ENCODE data around the gene SLC30A2. TPM values are rescaled to one million over a fixed set of nuclear protein-coding genes. Genes with fewer than 3 reads are reported as not detected.

The SLC30A2 gene
- total and polyA plus RNA-seq, 8 donors, result 0.30 to 2.0 (median 0.46) TPM; not detected in 5

DNA sequence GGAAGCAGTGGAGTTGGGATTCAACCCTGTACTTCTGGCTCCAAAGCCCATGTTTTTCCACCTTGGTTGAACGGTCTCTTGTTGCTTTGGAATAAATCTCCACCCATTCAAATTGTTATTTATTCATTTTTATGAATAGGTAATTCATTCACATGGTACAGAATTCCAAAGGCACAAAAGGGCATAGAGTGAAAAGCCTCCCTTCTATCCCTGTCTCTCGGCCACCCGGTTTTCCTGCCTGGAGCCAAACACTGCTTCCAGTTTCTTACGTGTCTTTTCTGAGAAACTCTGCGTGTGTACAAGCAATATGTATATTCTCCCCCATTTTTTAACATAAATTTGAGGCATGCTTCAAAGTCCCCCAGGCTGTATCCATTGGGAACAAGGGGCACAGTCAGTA lies 20.4 kb downstream of the SLC30A2 start:
- TF ChIP-seq EP300 (IDR thresholded peaks at IDR 0.05), result no peak
- TF ChIP-seq POLR2AphosphoS5 (IDR thresholded peaks at IDR 0.05), result no peak
- DNase-seq, result no peak
- Histone ChIP-seq H3K27ac (no peak overlapping the region), H3K27me3 (peaks cover 0 to 1% (median 0%) of the 10 kb centered on the region in 3 donors), H3K4me3 (no peak overlapping the region), H3K36me3 (no peaks in the 10 kb centered on the region), H3K9me3 (no peaks in the 10 kb centered on the region), H3K4me1 (peaks cover 0 to 22% (median 10%) of the 10 kb centered on the region in 4 donors)
- WGBS, 5 donors, result 52 to 69% (median 66%) methylated on average over 5 of the region's 5 CpGs
- intact Hi-C loops (cut with DNase I; ENCODE audit: low total_unique reads), result no loop called here

DNA sequence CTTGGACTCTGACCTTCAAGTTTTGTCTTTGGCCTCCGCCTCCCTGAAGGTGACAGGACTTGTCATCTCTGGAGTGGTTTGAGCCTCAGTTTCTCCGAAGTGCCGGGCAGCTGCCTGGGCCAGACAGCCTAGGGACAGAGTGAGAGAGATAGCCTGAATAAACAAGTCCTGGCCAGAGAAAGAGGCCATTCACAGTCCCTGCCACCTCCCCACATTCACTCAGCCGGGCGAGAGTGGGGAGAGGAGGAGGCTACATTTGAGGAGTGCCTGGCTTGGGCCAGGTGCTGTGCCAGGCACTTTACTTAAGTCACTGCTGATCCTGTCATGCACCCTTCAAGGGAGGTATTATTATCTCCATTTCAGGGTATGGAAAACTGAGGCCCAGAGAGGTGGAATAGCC lies 20.9 kb downstream of the SLC30A2 start:
- Histone ChIP-seq H3K9me3 (no peaks in the 10 kb centered on the region), H3K4me3 (no peak overlapping the region), H3K27ac (no peak overlapping the region), H3K4me1 (peaks cover 0 to 22% (median 10%) of the 10 kb centered on the region in 4 donors), H3K27me3 (no peaks in the 10 kb centered on the region), H3K36me3 (no peaks in the 10 kb centered on the region)
- no peak for DNase-seq
- intact Hi-C loops (cut with DNase I; ENCODE audit: low total_unique reads), result no loop called here
- 28 to 59% (median 57%) methylated on average over 3 to 5 of the region's 5 CpGs for WGBS, 5 donors
- TF ChIP-seq POLR2AphosphoS5 (IDR thresholded peaks at IDR 0.05), result no peak
- no peak for TF ChIP-seq EP300 (IDR thresholded peaks at IDR 0.05)
- TF ChIP-seq, protein P1, sequence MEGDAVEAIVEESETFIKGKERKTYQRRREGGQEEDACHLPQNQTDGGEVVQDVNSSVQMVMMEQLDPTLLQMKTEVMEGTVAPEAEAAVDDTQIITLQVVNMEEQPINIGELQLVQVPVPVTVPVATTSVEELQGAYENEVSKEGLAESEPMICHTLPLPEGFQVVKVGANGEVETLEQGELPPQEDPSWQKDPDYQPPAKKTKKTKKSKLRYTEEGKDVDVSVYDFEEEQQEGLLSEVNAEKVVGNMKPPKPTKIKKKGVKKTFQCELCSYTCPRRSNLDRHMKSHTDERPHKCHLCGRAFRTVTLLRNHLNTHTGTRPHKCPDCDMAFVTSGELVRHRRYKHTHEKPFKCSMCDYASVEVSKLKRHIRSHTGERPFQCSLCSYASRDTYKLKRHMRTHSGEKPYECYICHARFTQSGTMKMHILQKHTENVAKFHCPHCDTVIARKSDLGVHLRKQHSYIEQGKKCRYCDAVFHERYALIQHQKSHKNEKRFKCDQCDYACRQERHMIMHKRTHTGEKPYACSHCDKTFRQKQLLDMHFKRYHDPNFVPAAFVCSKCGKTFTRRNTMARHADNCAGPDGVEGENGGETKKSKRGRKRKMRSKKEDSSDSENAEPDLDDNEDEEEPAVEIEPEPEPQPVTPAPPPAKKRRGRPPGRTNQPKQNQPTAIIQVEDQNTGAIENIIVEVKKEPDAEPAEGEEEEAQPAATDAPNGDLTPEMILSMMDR (IDR thresholded peaks at IDR 0.05), result no peak
- TF ChIP-seq POLR2A (IDR thresholded peaks at IDR 0.05), result no peak

DNA sequence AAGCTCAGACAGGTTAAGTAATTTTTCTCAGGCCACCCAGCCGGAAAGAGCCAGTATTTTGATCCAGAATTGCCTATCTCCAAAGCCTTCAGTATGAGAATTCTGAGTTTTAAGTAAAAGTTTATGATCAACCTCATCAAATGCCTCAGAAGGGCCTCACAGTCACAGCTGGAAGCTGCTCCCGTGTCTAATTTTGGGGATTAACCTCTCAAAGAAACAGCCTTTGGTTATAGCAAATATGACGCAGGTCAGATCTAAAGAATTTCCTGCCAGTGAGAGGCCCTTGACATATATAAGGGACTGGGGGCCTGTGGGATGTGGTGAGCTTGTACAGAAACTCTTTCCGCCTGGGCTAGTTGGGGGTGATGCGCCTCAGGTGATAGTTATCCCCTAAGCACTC lies 22.1 kb downstream of the SLC30A2 start:
- no peak overlapping the region for H3K27ac ChIP-seq

DNA sequence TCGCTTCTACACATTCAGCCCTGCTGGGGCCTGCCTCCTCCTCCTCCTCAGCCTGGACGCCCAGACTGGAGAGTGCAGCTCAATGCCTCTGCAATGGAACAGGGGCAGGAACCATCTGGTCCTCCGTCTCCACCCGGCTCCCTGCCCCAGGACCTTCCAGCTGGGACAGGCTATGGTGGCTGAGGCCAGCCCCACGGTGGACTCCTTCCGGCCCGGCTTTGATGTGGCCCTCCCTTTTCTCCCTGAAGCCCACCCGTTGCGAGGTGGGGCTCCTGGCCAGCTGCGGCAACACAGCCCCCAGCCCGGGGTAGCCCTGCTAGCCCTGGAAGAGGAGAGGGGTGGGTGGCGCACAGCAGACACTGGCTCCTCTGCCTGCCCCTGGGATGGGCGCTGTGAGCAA lies 22.9 kb downstream of the SLC30A2 start:
- TF ChIP-seq POLR2A (IDR thresholded peaks at IDR 0.05) (no peak), EP300 (IDR thresholded peaks at IDR 0.05) (no peak), POLR2AphosphoS5 (IDR thresholded peaks at IDR 0.05) (no peak)
- TF ChIP-seq, protein P1 (IDR thresholded peaks at IDR 0.05), result no peak
- H3K9me3 ChIP-seq, result no peaks in the 10 kb centered on the region
- WGBS, 5 donors, result 83 to 90% (median 86%) methylated on average over 11 to 13 of the region's 13 CpGs
- no peak for DNase-seq
- intact Hi-C loops (cut with DNase I; ENCODE audit: low total_unique reads), result no loop called here
- no peak overlapping the region for H3K27ac ChIP-seq
- H3K4me1 ChIP-seq, result peaks cover 0 to 22% (median 10%) of the 10 kb centered on the region in 4 donors
- no peak overlapping the region for H3K4me3 ChIP-seq
- H3K36me3 ChIP-seq, result no peaks in the 10 kb centered on the region
- H3K27me3 ChIP-seq, result no peaks in the 10 kb centered on the region

More for the DNA sequence above, 22.1 kb downstream of the SLC30A2 start:
- 84 to 91% (median 89%) methylated on average over 5 of the region's 5 CpGs for WGBS, 5 donors
- no peaks in the 10 kb centered on the region for H3K9me3 ChIP-seq
- no peak for DNase-seq
- H3K27me3 ChIP-seq, result no peaks in the 10 kb centered on the region
- no peak for TF ChIP-seq POLR2A (IDR thresholded peaks at IDR 0.05)
- no peak for TF ChIP-seq POLR2AphosphoS5 (IDR thresholded peaks at IDR 0.05)
- no peaks in the 10 kb centered on the region for H3K36me3 ChIP-seq
- intact Hi-C loops (cut with DNase I; ENCODE audit: low total_unique reads), result no loop called here
- H3K4me1 ChIP-seq, result peaks cover 0 to 22% (median 10%) of the 10 kb centered on the region in 4 donors
- no peak overlapping the region for H3K4me3 ChIP-seq

DNA sequence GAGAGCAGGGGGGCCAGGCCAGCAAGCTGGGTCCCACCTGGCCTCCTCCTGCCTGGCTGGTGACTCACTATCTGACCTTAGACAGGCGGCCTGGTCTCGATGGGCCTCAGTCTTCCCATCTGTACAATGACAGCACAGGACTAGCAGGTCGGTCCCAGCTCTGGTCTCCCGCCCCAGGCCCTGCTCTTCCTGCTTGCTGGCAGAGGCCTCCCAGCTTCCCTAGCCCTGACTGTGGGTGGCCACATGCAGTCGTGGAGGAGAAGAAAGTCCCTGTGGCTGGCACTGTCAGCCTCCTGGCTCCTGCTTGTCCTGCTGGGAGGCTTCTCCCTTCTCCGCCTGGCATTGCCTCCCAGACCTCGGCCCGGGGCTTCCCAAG lies 23.5 kb downstream of the SLC30A2 start:
- WGBS, 5 donors, result 54 to 81% (median 75%) methylated on average over 7 to 8 of the region's 8 CpGs
- Histone ChIP-seq H3K27me3 (no peaks in the 10 kb centered on the region), H3K27ac (no peak overlapping the region), H3K4me1 (peaks cover 0 to 26% (median 12%) of the 10 kb centered on the region in 4 donors), H3K36me3 (no peaks in the 10 kb centered on the region), H3K4me3 (no peak overlapping the region), H3K9me3 (no peaks in the 10 kb centered on the region)
- intact Hi-C loops (cut with DNase I; ENCODE audit: low total_unique reads), result no loop called here
- TF ChIP-seq, protein P1 (IDR thresholded peaks at IDR 0.05), result no peak
- no peak for TF ChIP-seq EP300 (IDR thresholded peaks at IDR 0.05)
- no peak for TF ChIP-seq POLR2AphosphoS5 (IDR thresholded peaks at IDR 0.05)
- TF ChIP-seq POLR2A (IDR thresholded peaks at IDR 0.05), result no peak
- no peak for DNase-seq
